DND-41 (cell line): ENCODE measurements around the gene SWSAP1.

ENCODE experiments used
- ATAC-seq: fragments of 200-7000 bp; cut with Tn5 transposase; 3 replicates; pipeline ENCODE4 v1.9.1; 2021; ENCODE audit warnings: low read depth; ENCODE audit not compliant: insufficient read depth
- DNase-seq: peaks from one replicate; pipeline ENCODE4 v3.0.0-alpha.2; 2020
- H2AFZ ChIP-seq: 2 replicates; pipeline ENCODE4 v1.6.0; 2012; ENCODE audit warnings: low read depth, low read length
- H3K27ac ChIP-seq: 2 replicates; pipeline ENCODE4 v1.5.1; 2012; ENCODE audit warnings: low read length, inconsistent platforms
- H3K27me3 ChIP-seq: fragments of 200-600 bp; sonication (generic); 2 replicates; pipeline ENCODE4 v1.6.0; 2012; ENCODE audit warnings: low read length, mild to moderate bottlenecking, inconsistent platforms; ENCODE audit not compliant: insufficient read depth, poor library complexity
- H3K36me3 ChIP-seq: 2 replicates; pipeline ENCODE4 v1.5.1; 2012; ENCODE audit warnings: low read length, inconsistent platforms; ENCODE audit not compliant: insufficient read depth
- H3K4me1 ChIP-seq: 2 replicates; pipeline ENCODE4 v1.5.1; 2012; ENCODE audit warnings: mild to moderate bottlenecking, low read length; ENCODE audit not compliant: insufficient read depth
- H3K4me2 ChIP-seq: 2 replicates; pipeline ENCODE4 v1.6.0; 2012; ENCODE audit warnings: mild to moderate bottlenecking, moderate library complexity, low read length, inconsistent platforms; ENCODE audit not compliant: insufficient read depth
- H3K4me3 ChIP-seq, 2 experiments: fragments of 200-600 bp in 1 of 2; shearing (Covaris generic) in 1 of 2; 2 replicates each; pipeline ENCODE4 v1.5.1; 2012 to 2016; ENCODE audit warnings: inconsistent platforms in 2 of 2, low read length in 2 of 2, mild to moderate bottlenecking in 2 of 2, low read depth in 1 of 2, moderate library complexity in 1 of 2
- H3K79me2 ChIP-seq: 2 replicates; pipeline ENCODE4 v1.6.0; 2012; ENCODE audit warnings: low read length, inconsistent platforms; ENCODE audit not compliant: insufficient read depth
- H3K9ac ChIP-seq: 2 replicates; pipeline ENCODE4 v1.6.0; 2012; ENCODE audit warnings: low read depth, mild to moderate bottlenecking, inconsistent platforms, low read length, moderate library complexity
- H3K9me3 ChIP-seq: 2 replicates; pipeline ENCODE4 v1.5.1; 2012; ENCODE audit warnings: low read length, moderate library complexity, mild to moderate bottlenecking, inconsistent platforms; ENCODE audit not compliant: insufficient read depth, severe bottlenecking
- H4K20me1 ChIP-seq: 2 replicates; pipeline ENCODE4 v1.6.0; 2012; ENCODE audit warnings: low read length; ENCODE audit not compliant: insufficient read depth
- CTCF ChIP-seq: IDR thresholded peaks from 2 replicates; pipeline ENCODE4 v1.5.1; 2012; ENCODE audit warnings: borderline replicate concordance, low read length, moderate library complexity, mild to moderate bottlenecking; ENCODE audit not compliant: poor library complexity, severe bottlenecking; ENCODE audit errors: extremely low read depth
- EZH2 ChIP-seq: IDR thresholded peaks from 3 replicates; pipeline ENCODE4 v1.6.1; 2012; ENCODE audit warnings: borderline replicate concordance, low read depth, mild to moderate bottlenecking, moderate library complexity, low read length, inconsistent platforms; ENCODE audit not compliant: severe bottlenecking

SWSAP1 gene

GRCh38 chr19:11374433-11375142, at the start of gene SWSAP1:
Gene SWSAP1 (plus strand): TSS chr19:11374666. CDS start chr19:11374681, 15 bp downstream.
- Histone ChIP-seq H3K4me1 (peaks cover 48% of the 10 kb centered on the region), H3K79me2 (peaks cover 20% of the 10 kb centered on the region), H3K27me3 (no peaks in the 10 kb centered on the region), H3K4me3 (peak within 1 kb of the TSS; percentile 30 to 73), H3K36me3 (peaks cover 19% of the 10 kb centered on the region), H3K9me3 (no peaks in the 10 kb centered on the region), H4K20me1 (no peaks in the 10 kb centered on the region), H3K9ac (peak within 1 kb of the TSS; percentile 78), H2AFZ (peak within 1 kb of the TSS; percentile 80), H3K4me2 (peak within 1 kb of the TSS; percentile 97), H3K27ac (peak within 1 kb of the TSS; percentile 94)
- ATAC-seq (peak; percentile 90), DNase-seq (peak; percentile 99)
- TF ChIP-seq EZH2 (no peak), CTCF (no peak)

- H3K4me1 ChIP-seq, result peaks cover 60% of the 10 kb centered on the region
- no peaks in the 10 kb centered on the region for H3K79me2 ChIP-seq
- ATAC-seq (peak; percentile 8; the same call in 2 of the 3 replicates), DNase-seq (peak; percentile 49)
- H3K9ac ChIP-seq, result peak overlapping the region; percentile 61
- peak overlapping the region in 1 of 2 experiments; percentile 18; a peak in 2 of 4 replicates for H3K4me3 ChIP-seq
- H3K4me2 ChIP-seq, result peak overlapping the region; percentile 53
- no peaks in the 10 kb centered on the region for H4K20me1 ChIP-seq
- peaks cover 26% of the 10 kb centered on the region for H3K36me3 ChIP-seq
- no peaks in the 10 kb centered on the region for H3K27me3 ChIP-seq
- no peaks in the 10 kb centered on the region for H3K9me3 ChIP-seq
- H2AFZ ChIP-seq, result peak overlapping the region; percentile 53; the same call in 1 of the 2 replicates
- TF ChIP-seq EZH2, result no peak
- H3K27ac ChIP-seq, result peak overlapping the region; percentile 99
Observed at GRCh38 chr19:11324748-11325389, 49.6 kb upstream of the SWSAP1 start.

- no peaks in the 10 kb centered on the region for H3K9me3 ChIP-seq
- H3K4me3 ChIP-seq, result no peak overlapping the region
- peak overlapping the region; percentile 99 for H3K27ac ChIP-seq
- no peak overlapping the region for H3K4me2 ChIP-seq
- ATAC-seq (no peak), DNase-seq (no peak)
- H2AFZ ChIP-seq, result no peak overlapping the region
- no peak for TF ChIP-seq CTCF
- no peak for TF ChIP-seq EZH2
- H4K20me1 ChIP-seq, result no peaks in the 10 kb centered on the region
- peak overlapping the region; percentile 61; the same call in 1 of the 2 replicates for H3K9ac ChIP-seq
- no peaks in the 10 kb centered on the region for H3K79me2 ChIP-seq
- peaks cover 28% of the 10 kb centered on the region for H3K36me3 ChIP-seq
- H3K4me1 ChIP-seq, result peaks cover 57% of the 10 kb centered on the region
- no peaks in the 10 kb centered on the region for H3K27me3 ChIP-seq
Observed at GRCh38 chr19:11325544-11325943, 48.9 kb upstream of the SWSAP1 start.

GRCh38 chr19:11330127-11330526, 44.3 kb upstream of the SWSAP1 start:
- Histone ChIP-seq H3K27ac (peak overlapping the region; percentile 27; the same call in 1 of the 2 replicates), H3K36me3 (peaks cover 37% of the 10 kb centered on the region), H2AFZ (no peak overlapping the region), H3K4me3 (no peak overlapping the region), H3K4me1 (peaks cover 11% of the 10 kb centered on the region), H3K27me3 (no peaks in the 10 kb centered on the region), H3K79me2 (no peaks in the 10 kb centered on the region), H3K4me2 (no peak overlapping the region), H4K20me1 (no peaks in the 10 kb centered on the region), H3K9ac (no peak overlapping the region), H3K9me3 (no peaks in the 10 kb centered on the region)
- TF ChIP-seq CTCF (no peak), EZH2 (no peak)
- ATAC-seq, result no peak
- DNase-seq, result no peak
